Measurements from ENCODE around the gene MBLAC2.

Gene MBLAC2

GRCh38 chr5:90446961-90447360 is 27.6 kb downstream of the MBLAC2 start:
- no peak for DNase-seq

- no peak for DNase-seq
These were observed 33.9 kb downstream of the MBLAC2 start for GRCh38 chr5:90440644-90441043.

- DNase-seq: no peak
These were observed 36.5 kb downstream of the MBLAC2 start for GRCh38 chr5:90438100-90438499.

- DNase-seq: no peak
These were observed 36.9 kb downstream of the MBLAC2 start for GRCh38 chr5:90437663-90438062.

GRCh38 chr5:90434116-90434714 is 40.4 kb downstream of the MBLAC2 start:
- peak; percentile 21 to 48 for DNase-seq

- DNase-seq: no peak
These were observed 50.3 kb downstream of the MBLAC2 start for GRCh38 chr5:90424245-90424644.

- no peak for DNase-seq
These were observed 53.4 kb downstream of the MBLAC2 start for GRCh38 chr5:90421136-90421535.

- no peak for DNase-seq
These were observed 56.4 kb downstream of the MBLAC2 start for GRCh38 chr5:90418214-90418613.

- DNase-seq: no peak
These were observed 64.3 kb downstream of the MBLAC2 start for GRCh38 chr5:90410178-90410762.

- peak; percentile 91 to 95 for DNase-seq
These were observed 65.0 kb downstream of the MBLAC2 start, which contains the start of gene CETN3 for GRCh38 chr5:90409318-90410177. CETN3 (minus strand) TSS chr5:90409756; CDS start chr5:90409661, 95 bp downstream.

- no peak for DNase-seq
These were observed 65.8 kb downstream of the MBLAC2 start for GRCh38 chr5:90408571-90409317.

Data from CD4-positive, alpha-beta T cell treated with Interferon alpha-2 for 1 hour (primary cell).